ENCODE results near the gene SLC4A1AP. TPM values are rescaled to one million over a fixed set of nuclear protein-coding genes. Genes with fewer than 3 reads are reported as not detected.

SLC4A1AP gene
- total RNA-seq, 1 experiment from 2014 or later, result 19.8 TPM

DNA sequence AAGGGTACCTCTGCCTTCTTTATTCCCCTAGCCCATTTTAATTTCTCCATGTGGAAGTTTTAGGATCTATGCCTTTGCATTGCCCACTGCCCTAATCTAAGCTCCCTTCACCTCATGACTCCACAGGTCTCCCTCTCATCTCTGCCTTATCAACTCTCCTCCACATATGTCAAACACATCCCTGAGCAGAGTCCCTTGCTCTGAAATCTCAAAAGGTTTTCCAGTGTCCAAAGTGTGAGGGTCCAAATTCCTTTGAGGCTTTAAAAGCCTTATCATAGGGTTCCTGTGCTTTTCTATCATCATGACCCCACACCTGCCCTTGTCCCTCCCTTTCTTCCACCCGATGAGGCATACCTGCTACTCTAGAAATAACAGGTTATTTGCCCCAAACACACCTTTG, 38.6 kb downstream of the SLC4A1AP start:
- CTCF ChIA-PET, result no interaction called here
- no TSS peak for BruUV-seq (replicated peaks)
- intact Hi-C loops (cut with micrococcal nuclease), result loop anchor here (2.0 to 5.0 kb wide), 3 partner anchors 50 to 694 kb away; partner anchors contain the start of genes BABAM2 and RBKS
- TF ChIP-seq CBX3 (IDR thresholded peaks at IDR 0.05; ENCODE audit: low read depth), result no peak
- TF ChIP-seq, protein P1, sequence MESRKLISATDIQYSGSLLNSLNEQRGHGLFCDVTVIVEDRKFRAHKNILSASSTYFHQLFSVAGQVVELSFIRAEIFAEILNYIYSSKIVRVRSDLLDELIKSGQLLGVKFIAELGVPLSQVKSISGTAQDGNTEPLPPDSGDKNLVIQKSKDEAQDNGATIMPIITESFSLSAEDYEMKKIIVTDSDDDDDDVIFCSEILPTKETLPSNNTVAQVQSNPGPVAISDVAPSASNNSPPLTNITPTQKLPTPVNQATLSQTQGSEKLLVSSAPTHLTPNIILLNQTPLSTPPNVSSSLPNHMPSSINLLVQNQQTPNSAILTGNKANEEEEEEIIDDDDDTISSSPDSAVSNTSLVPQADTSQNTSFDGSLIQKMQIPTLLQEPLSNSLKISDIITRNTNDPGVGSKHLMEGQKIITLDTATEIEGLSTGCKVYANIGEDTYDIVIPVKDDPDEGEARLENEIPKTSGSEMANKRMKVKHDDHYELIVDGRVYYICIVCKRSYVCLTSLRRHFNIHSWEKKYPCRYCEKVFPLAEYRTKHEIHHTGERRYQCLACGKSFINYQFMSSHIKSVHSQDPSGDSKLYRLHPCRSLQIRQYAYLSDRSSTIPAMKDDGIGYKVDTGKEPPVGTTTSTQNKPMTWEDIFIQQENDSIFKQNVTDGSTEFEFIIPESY (IDR thresholded peaks at IDR 0.05; ENCODE audit: extremely low read depth, insufficient replicate concordance, low read length), result no peak
- TF ChIP-seq FOSL1 (IDR thresholded peaks at IDR 0.05; ENCODE audit: low read depth), result no peak
- TF ChIP-seq CEBPB (IDR thresholded peaks at IDR 0.05; ENCODE audit: low read depth), result no peak
- no peak for TF ChIP-seq TCF7L2 (IDR thresholded peaks at IDR 0.05; ENCODE audit: borderline replicate concordance, extremely low read depth, insufficient read depth, insufficient read length)
- TF ChIP-seq, protein P2, sequence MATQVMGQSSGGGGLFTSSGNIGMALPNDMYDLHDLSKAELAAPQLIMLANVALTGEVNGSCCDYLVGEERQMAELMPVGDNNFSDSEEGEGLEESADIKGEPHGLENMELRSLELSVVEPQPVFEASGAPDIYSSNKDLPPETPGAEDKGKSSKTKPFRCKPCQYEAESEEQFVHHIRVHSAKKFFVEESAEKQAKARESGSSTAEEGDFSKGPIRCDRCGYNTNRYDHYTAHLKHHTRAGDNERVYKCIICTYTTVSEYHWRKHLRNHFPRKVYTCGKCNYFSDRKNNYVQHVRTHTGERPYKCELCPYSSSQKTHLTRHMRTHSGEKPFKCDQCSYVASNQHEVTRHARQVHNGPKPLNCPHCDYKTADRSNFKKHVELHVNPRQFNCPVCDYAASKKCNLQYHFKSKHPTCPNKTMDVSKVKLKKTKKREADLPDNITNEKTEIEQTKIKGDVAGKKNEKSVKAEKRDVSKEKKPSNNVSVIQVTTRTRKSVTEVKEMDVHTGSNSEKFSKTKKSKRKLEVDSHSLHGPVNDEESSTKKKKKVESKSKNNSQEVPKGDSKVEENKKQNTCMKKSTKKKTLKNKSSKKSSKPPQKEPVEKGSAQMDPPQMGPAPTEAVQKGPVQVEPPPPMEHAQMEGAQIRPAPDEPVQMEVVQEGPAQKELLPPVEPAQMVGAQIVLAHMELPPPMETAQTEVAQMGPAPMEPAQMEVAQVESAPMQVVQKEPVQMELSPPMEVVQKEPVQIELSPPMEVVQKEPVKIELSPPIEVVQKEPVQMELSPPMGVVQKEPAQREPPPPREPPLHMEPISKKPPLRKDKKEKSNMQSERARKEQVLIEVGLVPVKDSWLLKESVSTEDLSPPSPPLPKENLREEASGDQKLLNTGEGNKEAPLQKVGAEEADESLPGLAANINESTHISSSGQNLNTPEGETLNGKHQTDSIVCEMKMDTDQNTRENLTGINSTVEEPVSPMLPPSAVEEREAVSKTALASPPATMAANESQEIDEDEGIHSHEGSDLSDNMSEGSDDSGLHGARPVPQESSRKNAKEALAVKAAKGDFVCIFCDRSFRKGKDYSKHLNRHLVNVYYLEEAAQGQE (IDR thresholded peaks at IDR 0.05; ENCODE audit: low read depth), result no peak
- TF ChIP-seq ZFX (IDR thresholded peaks at IDR 0.05), result no peak
- TF ChIP-seq SRF (IDR thresholded peaks at IDR 0.05; ENCODE audit: low read depth), result no peak
- TF ChIP-seq, protein P3, sequence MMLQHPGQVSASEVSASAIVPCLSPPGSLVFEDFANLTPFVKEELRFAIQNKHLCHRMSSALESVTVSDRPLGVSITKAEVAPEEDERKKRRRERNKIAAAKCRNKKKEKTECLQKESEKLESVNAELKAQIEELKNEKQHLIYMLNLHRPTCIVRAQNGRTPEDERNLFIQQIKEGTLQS (IDR thresholded peaks at IDR 0.05), result no peak
- TF ChIP-seq JUND (IDR thresholded peaks at IDR 0.05), result no peak
- TF ChIP-seq POLR2AphosphoS5 (IDR thresholded peaks at IDR 0.05; ENCODE audit: low read depth, low read length), result no peak
- no peak for TF ChIP-seq EZH2phosphoT487 (IDR thresholded peaks at IDR 0.05; ENCODE audit: borderline replicate concordance)
- TF ChIP-seq, protein P4, sequence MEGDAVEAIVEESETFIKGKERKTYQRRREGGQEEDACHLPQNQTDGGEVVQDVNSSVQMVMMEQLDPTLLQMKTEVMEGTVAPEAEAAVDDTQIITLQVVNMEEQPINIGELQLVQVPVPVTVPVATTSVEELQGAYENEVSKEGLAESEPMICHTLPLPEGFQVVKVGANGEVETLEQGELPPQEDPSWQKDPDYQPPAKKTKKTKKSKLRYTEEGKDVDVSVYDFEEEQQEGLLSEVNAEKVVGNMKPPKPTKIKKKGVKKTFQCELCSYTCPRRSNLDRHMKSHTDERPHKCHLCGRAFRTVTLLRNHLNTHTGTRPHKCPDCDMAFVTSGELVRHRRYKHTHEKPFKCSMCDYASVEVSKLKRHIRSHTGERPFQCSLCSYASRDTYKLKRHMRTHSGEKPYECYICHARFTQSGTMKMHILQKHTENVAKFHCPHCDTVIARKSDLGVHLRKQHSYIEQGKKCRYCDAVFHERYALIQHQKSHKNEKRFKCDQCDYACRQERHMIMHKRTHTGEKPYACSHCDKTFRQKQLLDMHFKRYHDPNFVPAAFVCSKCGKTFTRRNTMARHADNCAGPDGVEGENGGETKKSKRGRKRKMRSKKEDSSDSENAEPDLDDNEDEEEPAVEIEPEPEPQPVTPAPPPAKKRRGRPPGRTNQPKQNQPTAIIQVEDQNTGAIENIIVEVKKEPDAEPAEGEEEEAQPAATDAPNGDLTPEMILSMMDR (IDR thresholded peaks at IDR 0.05 in 2 of 3, conservative IDR thresholded peaks at IDR 0.05 in 1 of 3; ENCODE audit: borderline replicate concordance in 1 of 3, insufficient read depth in 1 of 3, low read depth in 2 of 3, low read length in 2 of 3), result no peak
- TF ChIP-seq EGR1 (IDR thresholded peaks at IDR 0.05; ENCODE audit: low read depth), result no peak
- TF ChIP-seq SIN3A (IDR thresholded peaks at IDR 0.05; ENCODE audit: low read depth), result no peak
- TF ChIP-seq, protein P5, sequence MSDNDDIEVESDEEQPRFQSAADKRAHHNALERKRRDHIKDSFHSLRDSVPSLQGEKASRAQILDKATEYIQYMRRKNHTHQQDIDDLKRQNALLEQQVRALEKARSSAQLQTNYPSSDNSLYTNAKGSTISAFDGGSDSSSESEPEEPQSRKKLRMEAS (IDR thresholded peaks at IDR 0.05), result no peak
- H2AFZ ChIP-seq (ENCODE audit: low read depth, low read length, poor library complexity, severe bottlenecking), result no peak overlapping the region
- ATAC-seq (no peak), DNase-seq (ENCODE audit: low read depth, low spot score) (no peak)
- no peaks in the 10 kb centered on the region for H3K27me3 ChIP-seq (ENCODE audit: insufficient read depth, low read length)
- no peaks in the 10 kb centered on the region for H3K9me2 ChIP-seq (ENCODE audit: insufficient read depth)
- H3K4me3 ChIP-seq (replicated peaks in 1 of 2; ENCODE audit: low read depth in 1 of 2, low read length in 2 of 2), result no peak overlapping the region
- no peaks in the 10 kb centered on the region for H3K9me3 ChIP-seq (ENCODE audit: control insufficient read depth in 1 of 2, insufficient read depth in 1 of 2, low read depth in 1 of 2, low read length in 2 of 2)
- RAD21 ChIA-PET (ENCODE audit: low non-redundant PET in 1 of 2, low total read pairs in 2 of 2, uncharacterized antibody in 2 of 2, unreplicated experiment in 2 of 2), result no interaction called here
- H3K9ac ChIP-seq (ENCODE audit: low read length), result no peak overlapping the region
- H3K36me3 ChIP-seq (ENCODE audit: control insufficient read depth in 1 of 2, insufficient read depth in 2 of 2, low read length in 2 of 2), result no peaks in the 10 kb centered on the region
- peaks cover 17 to 39% of the 10 kb centered on the region in 2 experiments for H3K4me1 ChIP-seq (ENCODE audit: control insufficient read depth in 1 of 2, insufficient read depth in 2 of 2, low read length in 2 of 2)
- H3K79me2 ChIP-seq (ENCODE audit: insufficient read depth, low read length), result no peaks in the 10 kb centered on the region
- H4K20me1 ChIP-seq (ENCODE audit: insufficient read depth), result no peaks in the 10 kb centered on the region
- H3K27ac ChIP-seq (ENCODE audit: low read depth, low read length), result no peak overlapping the region
- POLR2A ChIA-PET, result no interaction called here
- H3K4me2 ChIP-seq (ENCODE audit: low read length), result no peak overlapping the region

Data from HCT116 (cell line).